SK-N-DZ (cell line): ENCODE measurements around the gene KLHL30.
"Not testable (repeated sequence)": the region's sequence is repeated elsewhere in the genome, so short reads cannot be mapped to it uniquely, and the experiment has no call there.

Experiments
- DNase-seq: peaks from one replicate; pipeline ENCODE4 v3.0.0-alpha.2; 2015; ENCODE audit warnings: low spot score

KLHL30 gene

DNA sequence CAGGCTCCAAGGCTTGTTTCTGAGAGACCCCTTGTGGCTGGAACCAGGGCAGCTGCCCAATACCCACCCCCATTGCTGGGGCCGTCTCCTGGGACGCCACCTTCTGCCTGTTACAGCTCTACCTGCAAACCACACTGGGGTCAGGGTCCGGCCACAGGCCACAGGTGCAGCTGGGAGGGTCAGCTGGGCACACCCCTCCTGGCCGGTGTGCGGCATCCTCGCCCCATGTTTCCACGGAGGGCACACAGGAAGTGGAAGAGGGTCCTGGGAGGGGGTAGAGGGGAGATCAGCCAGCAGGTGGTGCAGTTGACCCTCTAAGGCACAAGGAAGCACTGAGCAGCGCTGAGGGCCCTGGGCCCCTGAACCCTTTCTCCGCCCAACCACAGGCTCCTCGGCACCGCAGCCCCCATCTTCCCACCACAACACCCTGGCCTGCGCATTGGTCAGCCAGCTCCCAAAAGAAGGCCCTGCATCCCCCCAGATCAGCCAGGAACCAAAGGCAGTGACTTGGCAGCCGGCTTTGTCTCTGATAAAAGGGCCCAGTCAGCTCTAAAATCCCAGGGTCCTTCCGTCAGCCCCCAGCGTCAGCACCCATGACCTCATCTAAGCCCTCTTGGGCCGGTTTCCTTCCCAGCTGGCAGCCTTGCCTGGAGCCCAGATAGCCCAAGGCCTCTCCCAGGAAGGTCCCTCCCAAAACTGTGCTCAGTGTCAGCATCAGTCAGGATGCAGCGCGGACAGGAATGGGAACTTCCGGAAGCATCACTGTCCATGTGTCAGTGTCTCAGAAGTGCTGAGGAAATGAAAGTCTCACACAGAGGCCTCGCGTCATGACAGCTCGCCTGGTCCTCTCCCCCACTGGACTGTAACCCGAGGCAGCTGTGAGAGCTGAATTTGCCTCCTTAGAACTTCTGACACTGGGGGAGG lies 22.0 kb downstream of the KLHL30 start:
- peak; percentile 83 for DNase-seq

DNA sequence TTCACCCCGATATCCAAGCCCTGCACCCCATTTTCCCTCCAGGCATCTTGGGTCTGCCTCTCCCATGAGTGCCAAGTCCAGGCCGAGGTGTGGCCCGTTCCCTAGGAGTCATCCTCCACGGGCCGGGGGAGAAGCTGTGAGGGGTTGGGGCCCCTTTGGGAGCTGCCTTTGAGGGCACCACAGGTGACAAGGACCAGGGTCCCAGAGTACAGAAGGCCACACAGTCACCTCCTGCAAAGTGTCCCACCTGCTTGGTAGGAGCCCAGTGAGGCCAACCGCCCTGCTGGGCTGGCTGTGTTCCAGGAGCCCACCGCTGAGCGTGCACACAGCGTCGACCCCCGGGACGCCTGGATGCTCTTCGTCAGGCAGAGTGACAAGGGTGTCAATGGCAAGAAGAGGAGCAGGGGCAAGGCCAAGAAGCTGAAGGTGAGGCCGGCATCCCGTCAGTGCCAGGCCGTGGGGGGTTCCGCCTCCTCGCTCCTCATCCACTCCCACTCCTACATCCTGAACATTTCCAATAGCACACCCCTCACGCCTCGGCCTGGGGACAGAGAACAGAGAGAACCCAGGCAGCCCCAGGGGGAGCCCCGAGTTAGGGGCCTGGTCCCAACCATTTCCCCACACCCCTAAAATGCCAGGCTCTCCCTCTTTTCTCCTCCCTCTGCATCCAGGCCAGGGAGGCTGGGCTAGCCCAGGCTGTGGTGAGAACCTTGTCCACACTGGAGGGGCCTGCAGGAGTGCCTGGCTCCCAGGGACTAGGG lies 23.0 kb downstream of the KLHL30 start:
- DNase-seq: no peak

DNA sequence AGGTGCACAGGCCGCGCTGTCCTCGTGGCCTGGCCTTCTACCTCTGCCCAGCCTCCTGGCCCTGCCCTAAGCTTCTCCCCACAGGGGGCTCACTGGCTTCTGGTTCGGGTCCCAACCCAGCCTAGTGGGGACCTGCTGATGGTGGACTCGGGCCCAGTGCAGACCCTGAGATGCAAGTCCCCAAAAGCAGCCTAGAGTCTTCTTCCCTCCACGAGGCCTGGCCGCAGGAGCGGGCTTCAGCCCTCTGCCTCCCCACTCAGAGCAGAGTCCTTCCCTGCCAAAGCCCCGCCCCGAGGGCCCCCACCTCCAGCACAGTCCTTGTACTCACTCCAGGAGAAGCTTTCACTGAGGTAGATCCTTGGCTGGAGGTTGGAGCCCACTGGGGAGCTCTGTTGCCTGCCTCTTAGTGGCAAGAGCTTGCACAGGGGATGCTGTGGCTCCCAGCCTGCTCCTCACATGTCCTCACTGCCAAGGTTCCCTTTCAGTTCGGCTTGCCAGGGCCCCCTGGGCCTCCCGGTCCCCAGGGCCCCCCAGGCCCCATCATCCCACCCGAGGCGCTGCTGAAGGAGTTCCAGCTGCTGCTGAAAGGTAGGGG lies 23.9 kb downstream of the KLHL30 start:
- DNase-seq: no peak

DNA sequence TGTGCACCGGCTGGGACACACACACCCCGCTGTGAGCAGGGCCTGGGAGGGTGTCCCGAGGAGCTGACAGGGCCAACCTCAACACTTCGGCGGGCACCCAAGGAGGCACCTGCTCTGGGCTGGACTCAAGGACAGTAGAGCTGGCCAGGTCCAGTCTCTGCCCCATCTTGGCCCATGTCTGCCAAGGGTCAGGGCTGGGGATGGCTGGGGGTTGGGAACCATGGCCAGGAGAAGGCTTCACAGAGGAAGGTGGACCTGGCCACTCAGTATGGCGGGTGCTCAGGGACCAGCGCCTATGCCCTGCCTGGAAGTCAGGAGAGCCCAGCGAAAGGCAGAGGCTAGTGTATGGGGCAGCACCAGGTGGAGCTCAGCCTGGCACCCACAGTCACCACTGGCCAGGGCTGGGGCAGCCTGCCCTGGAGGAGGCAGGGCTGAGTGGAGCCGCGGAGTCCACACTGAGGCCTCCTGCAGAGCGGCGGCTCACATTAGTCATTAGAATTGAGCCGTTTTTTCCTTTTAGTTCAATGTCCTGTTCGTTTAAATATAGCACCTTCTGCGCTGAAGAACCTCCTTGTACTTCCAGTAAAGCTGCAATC lies 24.5 kb downstream of the KLHL30 start:
- no peak for DNase-seq

DNA sequence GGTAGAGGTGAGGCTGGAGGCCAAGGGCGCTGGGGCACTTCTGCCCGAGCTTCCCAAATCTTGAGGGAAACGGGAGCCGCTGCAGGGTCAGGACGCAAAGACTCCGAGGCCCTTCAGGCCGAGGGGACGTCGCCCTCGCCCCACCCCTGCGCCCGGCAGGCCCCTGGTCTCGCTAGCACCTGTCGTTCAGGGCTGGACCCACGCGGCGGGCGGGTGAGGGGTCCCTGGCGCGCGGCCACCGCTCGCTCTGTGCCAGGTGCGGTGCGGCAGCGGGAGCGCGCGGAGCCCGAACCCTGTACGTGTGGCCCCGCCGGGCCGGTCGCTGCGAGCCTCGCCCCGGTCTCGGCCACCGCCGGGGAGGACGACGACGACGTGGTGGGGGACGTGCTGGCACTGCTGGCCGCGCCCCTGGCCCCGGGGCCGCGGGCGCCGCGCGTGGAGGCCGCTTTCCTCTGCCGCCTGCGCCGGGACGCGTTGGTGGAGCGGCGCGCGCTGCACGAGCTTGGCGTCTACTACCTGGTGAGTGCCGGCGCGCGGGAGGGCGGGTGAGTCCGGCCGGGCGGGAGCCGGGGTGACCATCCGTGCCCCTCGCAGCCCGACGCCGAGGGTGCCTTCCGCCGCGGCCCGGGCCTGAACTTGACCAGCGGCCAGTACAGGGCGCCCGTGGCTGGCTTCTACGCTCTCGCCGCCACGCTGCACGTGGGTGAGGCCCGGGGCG lies 25.2 kb downstream of the KLHL30 start:
- DNase-seq: no peak

DNA sequence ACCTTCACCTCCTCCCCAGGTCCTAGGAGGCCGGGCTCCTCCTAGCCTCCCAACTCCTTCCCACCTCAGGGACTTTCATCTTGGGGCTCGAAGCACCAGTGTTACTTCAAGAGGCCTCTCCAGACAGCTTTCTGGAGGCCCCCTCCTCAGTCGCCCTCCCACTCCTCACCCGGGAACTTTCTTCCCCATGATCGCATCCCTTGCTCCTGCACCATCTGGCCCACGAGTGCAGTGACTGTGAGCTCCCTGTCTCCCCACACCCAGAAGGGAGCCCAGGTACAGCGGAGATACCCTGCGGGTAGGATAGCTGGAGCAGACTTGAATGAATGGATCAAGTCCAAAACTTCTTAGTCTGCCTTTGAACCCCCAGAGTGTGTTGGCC lies 26.4 kb downstream of the KLHL30 start:
- DNase-seq: no peak

DNA sequence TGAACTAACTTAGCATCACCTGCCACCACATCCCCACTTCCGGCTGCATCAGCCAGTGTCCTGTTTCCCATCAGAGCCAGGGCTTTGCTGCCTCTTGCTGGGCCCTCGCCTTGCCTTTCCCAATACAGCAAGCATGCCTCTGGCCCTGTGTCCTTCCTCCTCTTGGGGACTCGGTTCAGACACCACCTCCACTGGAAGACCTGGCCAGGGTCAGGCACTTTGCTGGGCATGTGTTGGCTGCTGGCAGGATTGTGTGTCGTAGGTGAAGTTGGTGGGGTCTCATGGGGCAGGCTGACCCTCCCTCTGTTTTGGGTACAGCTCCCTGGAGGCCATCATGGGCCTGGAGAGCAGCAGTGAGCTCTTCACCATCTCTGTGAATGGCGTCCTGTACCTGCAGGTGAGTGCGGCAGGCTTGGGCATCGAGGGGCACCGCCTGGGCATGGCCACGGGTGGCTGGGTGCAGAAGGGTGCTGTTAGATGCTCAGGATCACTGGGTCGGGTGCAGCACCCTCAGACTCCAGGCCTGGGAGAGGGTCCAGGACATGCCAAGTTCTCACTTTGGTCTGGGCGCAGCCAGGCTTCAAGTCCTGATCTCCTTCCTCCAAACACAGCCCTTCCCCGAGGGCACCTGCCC lies 26.9 kb downstream of the KLHL30 start:
- no peak for DNase-seq

DNA sequence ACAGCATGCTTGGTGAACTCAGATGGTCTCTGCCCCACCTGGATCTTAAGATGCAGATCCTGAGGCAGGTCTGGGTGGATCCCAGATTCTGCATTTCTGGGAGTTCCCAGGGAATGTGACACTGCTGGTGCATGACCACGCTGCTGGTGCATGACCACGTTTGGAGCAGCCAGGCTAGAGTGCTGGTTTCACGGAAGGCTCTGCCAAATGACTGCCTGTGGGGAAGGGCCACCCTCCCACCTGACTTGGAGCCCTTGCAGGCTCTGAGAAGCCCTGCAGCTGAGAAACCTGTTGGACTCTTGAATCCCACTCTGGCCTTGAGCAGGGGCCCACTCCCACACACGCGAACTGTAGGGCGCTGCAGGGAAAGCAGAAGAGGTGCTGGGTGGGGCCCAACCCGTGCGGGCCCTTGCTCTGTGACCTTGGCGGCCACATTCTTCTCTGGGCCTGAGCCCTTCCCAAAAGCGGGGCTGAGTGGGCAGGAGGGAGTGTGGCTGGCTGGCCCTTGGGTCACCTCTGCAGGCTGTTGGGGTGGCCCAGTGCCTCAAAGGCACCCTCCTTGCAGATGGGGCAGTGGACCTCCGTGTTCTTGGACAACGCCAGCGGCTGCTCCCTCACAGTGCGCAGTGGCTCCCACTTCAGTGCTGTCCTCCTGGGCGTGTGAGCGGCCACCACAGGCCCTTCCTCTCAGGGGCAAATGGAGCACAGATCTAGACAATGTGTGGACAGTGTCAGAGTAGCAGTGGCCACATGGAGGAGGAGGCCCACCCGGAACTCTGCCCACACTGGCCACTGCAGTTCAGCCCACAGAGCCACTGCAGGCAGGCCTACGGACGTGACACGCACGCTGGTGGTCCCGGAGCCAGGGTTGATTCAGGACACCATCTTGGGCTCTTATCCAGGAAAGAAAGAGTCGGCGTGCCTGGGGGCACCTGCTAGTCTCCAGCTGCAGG lies 28.2 kb downstream of the KLHL30 start:
- DNase-seq: no peak

DNA sequence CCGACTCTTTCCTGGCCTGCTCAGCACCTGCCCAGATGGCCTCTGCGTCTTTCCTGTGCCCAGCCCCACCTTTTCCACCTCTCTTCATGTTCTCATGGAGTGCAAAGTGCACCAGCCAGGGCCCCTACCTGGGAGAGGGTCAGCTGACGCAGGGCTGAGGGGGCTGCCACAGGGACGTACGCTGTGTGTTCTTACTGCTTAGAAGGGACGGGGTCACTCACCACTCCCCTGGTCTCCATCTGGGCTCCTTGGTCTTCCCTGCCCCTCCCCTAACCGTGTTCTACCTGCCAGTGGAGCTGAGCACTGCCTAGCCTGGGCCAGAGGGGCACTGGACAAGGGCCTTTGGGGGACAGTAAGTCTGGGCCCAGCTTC lies 28.9 kb downstream of the KLHL30 start:
- DNase-seq: no peak

DNA sequence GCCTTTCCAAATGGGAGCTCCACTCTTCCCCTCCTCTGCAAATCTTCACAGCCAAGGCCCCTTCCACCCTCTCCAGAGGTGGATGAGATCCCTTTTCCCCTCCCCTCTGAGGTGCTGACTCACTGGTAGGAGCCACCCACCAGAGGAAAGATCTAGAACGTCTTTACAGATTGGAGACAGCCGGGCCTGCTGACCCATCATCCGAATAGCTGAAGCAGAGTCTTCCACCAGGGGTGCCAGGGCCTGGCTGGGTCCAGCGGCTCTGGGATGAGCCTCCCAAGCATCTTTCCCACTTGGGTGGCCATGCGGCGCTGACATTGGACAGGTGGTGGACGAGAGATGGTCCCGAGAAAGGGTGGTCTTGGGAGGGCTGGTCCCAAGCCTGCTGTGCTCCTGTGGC lies 29.3 kb downstream of the KLHL30 start:
- DNase-seq: no peak

DNA sequence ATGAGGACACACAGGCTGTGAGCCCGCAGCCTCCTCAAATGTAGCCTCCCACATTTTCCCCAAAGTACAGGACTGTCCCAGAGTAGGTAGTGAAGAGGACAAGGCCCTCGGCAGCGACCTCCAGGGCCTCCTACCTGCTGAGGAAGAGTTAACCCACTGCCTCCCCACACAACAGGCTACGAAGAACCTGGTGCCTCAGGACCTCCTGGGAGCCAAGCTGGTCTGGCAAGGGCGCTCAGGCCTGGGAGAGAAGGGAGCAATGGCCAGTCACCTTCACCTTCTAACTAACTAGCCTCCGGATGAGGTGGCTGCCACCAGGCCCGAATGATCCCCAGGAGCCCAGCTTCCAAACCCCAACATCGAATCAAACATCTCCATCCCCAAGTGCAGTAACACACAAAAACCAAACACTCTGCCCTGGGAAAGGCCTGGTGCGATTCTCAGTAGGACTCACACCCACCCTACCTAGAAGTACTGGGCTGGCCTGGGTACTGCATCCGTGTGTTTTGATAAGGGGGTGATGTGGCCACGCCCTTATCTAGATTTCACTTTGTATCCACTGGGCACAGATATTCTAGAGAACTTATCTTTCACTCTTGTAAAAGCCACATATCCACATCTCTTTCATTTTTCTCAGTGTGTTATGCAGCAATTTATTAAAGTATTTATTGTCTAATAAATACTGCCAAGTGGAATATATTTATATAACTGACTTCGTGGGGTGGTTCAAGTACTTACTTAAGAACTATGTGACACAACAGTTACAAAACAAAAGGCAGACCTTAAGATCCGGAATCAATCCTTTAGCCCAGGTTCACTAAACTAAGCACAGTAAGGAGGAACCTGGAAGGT lies 30.0 kb downstream of the KLHL30 start:
- DNase-seq: no peak

DNA sequence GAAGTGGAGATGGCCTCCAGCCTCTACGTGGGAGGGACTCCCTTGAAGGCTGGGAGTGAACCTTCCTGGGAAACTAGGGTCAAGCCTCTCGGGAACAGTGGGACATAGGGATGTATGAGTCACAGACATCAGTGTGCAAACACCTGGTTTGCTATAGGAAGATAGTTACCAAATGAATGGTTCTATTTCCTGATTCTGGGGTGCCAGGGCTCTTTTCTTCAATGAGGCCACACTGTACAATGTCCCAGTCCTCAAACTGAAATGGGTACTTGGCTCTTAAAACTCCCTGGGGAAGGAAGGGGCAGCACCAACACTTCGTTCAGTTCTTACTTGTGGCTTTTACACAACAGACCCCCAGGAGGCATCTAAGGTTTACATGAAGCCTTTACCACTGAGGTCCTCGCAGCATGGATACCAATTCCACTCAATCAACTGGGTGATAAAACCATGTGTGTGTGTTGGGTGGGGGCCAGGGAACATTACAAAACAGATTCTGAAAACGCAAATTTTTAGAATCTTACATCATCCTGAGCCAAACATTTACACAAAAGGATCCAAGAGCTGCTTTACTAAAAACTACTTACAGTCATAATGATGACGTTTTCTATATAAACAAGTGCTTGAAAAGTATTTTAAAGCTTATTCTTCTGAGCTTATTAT lies 30.7 kb downstream of the KLHL30 start:
- DNase-seq: no peak

DNA sequence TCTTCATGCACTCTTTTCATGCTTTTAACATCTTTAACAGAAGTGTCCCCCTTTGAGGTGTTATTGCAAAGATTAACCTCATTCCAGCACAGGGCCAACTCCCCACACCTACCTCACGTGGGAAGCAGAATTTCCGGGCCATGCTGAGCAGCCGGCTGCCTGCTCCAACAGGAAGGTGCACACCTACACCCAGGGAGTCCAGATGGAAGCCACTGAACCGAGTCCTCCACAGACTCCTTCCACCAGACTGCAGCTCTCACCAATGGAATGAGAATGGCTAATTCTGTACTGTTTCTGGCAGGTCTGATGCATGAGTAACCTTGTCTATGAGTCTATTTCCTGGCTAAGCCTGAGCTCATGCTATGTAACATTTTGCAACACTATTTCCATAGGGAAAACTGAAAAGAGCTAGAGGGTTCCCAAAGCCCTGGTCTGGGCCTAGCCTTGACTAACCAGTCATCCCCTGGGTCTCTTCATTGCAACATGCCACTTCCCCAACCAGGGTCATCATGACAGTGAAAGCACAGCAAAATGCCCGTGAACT lies 31.3 kb downstream of the KLHL30 start:
- DNase-seq: no peak

DNA sequence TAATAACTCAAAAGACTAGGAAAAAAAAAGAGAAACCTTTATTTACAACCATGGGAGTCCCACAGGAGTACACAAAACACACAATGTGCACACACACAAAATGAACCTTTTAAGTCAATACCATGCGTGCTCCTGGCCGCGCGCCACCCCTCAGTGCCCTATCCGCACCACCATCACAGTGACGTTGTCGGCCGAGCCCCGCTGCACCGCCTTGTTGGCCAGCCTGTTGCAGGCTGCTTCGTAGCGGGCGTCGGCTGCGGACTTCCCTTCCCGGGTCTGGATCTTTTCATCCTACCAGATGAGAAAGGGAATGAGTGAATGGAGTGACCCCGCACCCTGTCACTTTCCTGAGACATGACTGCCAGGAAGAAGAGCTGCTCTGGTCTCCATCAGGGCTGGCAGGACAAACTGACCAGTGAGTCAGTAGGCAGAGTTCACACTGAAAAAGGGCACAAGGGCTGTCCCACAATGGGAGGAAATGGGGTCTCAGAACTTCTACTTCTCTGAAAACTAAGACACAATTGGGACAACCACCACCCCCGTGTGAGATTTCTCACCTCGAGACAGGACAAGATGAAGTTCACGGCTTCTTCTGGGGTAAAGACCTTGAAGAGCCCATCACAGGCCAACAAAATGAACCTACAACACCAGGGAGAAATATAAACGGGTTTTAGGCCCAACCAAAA lies 32.1 kb downstream of the KLHL30 start:
- no peak for DNase-seq

DNA sequence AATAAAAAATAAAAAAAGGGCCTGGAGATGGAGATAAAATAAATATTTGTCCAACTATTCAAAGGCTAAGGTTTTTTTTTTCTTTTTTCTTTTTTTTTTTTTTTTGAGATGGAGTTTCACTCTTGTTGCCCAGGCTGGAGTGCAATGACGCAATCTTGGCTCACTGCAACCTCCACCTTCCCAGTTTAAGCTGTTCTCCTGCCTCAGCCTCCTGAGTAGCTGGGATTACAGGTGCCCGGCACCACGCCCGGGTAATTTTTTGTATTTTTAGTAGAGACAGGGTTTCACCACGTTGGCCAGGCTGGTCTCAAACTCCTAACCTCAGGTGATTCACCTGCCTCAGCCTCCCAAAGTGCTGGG lies 32.6 kb downstream of the KLHL30 start:
- DNase-seq: not testable (repeated sequence)

DNA sequence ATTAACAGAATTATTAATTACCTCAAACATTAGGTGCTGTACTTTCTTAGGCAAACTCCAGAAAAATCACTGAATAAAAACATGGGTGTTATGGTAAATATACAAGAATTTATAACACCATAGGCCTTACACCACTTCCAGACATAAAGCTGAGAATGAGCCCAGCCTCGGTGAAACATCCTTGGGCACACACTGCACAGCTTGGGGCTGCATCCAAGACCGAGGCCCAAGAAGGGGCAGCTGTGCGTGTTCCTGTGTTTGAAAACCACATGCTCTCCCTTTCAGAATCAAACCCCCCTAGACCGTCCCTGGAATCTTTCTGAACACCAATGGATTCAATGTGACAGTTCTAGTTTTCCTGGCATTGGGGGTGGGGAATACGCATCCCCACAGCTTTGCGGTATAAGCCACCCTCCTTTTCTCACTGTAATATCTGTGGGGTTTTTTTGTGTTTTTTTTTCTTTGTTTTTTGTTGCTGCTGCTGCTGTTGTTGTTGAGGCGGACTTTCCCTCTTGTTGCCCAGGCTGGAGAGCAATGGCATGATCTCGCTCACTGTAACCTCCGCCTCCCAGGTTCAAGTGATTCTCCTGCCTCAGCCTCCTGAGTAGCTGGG lies 33.2 kb downstream of the KLHL30 start:
- DNase-seq: no peak

DNA sequence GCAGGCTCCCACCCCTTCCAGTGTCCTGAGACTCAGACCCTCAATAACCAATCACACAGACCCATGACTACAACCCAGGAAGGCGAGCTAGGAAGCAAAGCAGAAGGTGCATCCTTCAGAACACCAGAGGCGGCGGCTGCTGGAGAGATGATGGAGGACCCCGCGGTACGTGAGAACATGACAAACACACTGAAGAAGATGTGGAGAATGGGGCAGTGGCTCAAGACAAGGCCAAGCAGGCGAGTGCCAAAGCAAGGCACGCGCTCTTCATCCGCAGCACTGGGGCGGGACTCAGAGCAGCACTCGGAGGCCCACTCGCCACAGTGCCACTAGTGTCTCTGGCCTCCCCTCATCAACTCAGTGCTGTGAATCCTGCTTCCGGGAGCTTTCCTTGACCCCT lies 34.0 kb downstream of the KLHL30 start:
- no peak for DNase-seq
